Epithelial cell of prostate (primary cell): ENCODE measurements around the gene TNNI2.
"Not testable (repeated sequence)": the region's sequence is repeated elsewhere in the genome, so short reads cannot be mapped to it uniquely, and the experiment has no call there.

ENCODE experiments used
- DNase-seq: peaks from one replicate; pipeline ENCODE4 v3.0.0-alpha.2; 2011; ENCODE audit warnings: low read depth, low spot score
- H3K27ac ChIP-seq: fragments of 450-650 bp; 2 replicates; pipeline ENCODE4 v1.5.1; 2017; ENCODE audit warnings: mild to moderate bottlenecking

TNNI2 gene

DNA sequence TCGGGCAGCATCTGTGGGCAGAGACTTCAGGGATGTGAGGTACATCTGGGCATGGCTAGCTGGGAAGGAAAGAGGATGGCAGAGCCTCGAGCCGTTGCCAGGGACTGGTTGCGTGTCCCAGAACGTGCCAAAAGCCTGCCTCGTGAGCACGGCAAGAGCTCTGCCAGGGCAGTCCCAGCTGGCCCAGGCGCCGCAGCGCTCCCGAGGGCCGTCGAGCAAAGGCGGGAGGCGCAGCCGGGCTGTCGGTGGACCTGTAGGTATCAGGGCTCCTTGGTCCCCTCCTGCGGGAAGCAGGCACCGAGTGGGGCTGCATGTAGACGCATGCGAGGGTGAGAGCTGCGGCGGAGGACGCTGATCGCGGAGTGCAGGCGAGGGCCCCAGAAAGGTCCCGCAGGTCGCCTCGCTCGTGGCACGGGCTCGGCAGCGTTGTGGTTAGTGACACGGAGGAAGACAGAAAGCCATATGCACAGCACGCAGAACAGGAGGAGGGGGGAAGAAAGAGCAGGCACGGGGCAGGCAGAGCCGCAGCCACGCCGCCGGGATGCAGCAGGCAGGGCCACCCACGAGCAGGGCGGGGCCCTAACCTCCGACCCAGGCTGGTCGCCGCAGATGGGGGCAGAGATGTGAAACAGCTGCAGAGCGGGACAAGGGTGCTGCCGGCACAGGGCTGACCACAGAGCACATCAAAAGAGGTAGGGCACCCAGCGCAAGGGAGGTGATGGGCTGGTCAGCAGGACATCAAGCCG is 32.1 kb downstream of the TNNI2 start:
- no peak overlapping the region for H3K27ac ChIP-seq
- no peak for DNase-seq

DNA sequence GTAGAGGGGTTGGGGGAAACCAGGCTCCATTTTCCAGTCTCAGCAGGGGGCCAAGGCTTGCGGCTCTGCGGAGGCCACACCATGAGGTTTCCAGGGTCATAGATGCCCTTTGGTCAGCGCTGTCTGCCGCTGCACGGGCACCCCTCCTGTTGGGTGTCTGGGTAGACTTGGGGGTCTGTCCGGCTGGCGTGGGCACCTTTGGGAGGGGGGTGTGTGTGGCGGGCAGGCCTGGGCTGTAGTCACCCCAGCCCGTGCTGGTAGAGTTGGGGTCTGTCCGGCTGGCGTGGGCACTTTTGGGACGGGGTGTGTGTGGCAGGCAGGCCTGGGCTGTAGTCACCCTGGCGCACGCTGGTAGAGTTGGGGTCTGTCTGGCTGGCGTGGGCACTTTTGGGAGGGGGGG is 32.8 kb downstream of the TNNI2 start:
- DNase-seq = no peak
- no peak overlapping the region for H3K27ac ChIP-seq

DNA sequence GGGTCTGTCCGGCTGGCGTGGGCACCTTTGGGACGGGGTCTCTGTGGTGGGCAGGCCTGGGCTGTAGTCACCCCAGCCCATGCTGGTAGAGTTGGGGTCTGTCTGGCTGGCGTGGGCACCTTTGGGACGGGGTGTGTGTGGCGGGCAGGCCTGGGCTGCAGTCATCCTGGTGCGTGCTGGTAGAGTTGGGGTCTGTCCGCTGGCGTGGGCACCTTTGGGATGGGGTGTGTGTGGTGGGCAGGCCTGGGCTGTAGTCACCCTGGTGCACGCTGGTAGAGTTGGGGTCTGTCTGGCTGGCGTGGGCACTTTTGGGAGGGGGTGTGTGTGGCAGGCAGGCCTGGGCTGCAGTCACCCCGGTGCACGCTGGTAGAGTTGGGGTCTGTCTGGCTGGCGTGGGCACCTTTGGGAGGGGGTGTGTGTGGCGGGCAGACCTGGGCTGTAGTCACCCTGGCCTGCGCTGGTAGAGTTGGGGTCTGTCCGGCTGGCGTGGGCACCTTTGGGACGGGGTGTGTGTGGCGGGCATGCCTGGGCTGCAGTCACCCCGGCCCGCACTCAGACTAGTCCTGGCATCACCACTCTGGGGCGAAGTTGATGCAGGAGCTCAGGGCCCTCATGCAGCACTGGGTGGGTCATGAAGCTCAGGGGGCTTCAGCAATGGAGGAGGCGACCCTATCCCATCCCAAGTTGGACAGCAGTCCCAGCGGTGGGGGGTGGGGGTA is 33.6 kb downstream of the TNNI2 start:
- DNase-seq = no peak
- H3K27ac ChIP-seq = no peak overlapping the region

DNA sequence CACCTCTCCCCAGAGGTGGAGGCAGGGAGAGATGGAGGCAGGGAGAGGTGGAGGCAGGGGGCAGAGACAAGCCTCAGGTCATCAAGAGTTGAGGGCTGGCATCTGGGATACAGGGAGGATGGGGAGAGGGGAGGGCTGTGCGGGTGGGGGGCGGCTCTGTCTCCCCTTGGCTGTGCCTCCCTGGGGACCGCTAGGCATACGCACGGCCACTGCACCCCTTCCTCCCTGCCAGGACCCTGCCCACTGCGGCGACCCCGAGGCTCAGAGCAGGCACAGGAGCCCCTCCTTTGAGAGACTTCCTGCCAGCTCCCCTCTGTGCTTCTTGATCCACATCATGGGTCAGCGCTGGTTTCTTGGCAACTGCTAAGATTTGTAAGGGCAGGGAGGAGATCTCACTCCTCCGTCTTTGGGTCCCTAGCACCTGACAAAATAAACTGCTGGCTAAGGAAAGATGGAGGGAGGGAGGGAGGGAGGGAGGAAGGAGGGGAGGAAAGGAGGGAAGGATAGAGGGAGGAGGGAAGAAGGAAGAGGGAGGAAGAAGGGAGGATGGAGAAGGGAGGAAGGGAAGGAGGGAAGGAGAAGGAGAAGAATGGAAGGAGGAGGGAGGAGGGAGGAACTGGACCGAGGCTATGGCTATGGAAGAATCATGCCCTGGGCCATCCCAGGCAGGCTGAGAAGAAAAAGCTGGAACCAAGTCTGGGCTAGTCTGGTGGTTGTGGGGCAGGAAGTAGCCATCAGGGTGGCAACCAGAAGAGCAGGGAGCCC is 34.4 kb downstream of the TNNI2 start:
- H3K27ac ChIP-seq = no peak overlapping the region
- DNase-seq = peak; percentile 5

DNA sequence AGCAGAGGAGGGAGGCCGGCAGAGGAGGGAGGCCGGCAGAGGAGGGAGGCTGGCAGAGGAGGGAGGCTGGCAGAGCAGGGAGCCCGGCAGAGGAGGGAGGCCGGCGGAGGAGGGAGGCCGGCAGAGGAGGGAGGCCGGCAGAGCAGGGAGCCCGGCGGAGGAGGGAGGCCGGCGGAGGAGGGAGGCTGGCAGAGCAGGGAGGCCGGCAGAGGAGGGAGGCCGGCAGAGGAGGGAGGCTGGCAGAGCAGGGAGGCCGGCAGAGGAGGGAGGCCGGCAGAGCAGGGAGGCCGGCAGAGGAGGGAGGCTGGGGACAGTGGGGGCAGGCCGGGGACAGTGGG is 35.0 kb downstream of the TNNI2 start:
- not testable (repeated sequence) for DNase-seq, H3K27ac ChIP-seq

DNA sequence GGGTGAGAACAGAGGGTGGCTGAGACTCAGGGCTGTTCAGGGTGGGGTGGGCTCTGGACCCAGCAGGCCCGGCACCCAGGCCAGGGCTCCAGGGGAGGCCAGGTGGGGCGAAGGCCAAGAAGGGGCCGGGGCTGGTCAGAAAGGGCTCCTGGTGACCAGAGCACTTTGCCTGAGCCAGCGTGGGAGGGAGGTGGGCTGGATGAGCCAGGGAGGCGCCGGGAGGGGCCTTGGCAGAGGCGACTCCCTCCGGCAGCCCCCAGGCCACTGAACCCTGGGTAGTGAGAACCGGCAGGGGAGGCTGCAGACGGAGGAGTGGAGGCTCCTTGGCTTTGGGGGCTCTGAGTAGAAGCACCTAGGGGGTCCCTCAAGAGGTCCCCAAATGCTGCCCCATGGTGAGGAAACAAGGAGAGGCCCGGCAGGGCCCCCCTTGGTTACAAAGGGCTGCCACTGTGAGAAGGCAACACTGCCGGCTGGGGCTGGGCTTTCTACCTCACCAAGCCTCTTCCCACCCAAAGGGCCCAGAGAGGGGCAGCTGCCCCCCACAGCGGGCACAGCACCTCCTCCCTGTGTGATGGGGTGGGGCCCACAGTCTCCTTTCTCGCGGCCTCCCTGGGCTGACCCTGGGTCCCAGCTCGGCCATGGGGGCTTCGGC is 35.8 kb downstream of the TNNI2 start:
- not testable (repeated sequence) for DNase-seq, H3K27ac ChIP-seq

DNA sequence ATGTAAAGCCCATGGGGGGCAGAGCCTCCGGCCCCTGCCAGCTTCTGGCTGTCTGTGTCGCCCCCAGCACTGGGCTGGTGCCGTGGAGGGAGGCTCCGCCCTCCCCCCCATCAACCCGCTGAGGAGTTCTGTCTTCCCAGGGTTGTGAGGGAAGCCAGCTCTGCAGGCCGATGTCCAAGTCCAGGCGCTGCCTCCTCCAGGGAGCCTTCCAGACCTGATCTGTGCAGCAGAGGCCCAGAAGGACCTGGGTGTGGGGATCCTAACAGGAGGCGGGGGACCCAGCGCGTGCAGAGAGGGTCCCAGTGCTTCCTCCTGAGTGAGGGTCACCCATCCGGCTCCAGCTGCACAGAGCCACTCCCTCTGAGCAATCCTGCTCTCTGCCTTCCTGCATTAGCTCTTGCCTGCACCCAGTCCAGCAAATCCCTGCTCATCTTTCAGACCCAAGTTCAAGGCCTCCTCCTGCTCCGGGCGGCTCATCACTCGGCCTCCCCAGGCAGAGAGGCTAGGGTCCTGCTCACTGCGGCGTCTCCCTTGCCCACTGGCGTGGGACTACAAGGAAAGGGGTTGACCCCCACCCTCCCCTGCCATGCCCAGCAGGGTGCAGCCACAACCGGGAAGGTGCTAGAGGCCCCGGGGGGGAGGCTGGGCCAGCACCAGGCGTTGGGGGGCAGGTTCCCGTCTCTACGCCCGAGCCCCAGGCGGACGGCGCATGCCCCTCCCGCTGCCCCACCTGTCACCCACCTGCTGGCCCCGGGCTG is 36.5 kb downstream of the TNNI2 start:
- DNase-seq = no peak

DNA sequence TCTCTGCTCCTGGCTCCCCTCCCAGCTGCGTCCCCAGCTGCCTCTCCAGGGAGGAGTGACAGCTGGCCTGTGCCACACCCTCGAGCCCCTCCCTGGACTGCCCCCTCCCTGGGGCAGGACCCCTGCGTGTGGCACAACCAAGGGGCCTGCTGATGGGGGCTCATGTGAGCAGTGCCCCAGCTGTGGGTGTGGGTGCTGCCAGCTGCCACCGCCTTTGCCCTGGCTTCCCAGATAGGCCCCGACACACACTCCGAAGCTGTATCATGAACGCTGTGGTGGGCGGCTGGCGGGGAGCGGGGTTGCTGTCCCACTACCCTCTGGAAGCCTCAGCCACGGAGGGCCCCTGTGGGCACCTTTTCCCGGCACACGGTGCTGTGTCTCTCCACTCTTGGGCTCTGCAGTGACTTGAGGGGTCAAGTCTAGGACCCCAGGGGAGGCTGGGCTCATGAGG is 37.1 kb downstream of the TNNI2 start:
- DNase-seq, H3K27ac ChIP-seq: not testable (repeated sequence)

More for the DNA sequence above, 36.5 kb downstream of the TNNI2 start:
- H3K27ac ChIP-seq = no peak overlapping the region

DNA sequence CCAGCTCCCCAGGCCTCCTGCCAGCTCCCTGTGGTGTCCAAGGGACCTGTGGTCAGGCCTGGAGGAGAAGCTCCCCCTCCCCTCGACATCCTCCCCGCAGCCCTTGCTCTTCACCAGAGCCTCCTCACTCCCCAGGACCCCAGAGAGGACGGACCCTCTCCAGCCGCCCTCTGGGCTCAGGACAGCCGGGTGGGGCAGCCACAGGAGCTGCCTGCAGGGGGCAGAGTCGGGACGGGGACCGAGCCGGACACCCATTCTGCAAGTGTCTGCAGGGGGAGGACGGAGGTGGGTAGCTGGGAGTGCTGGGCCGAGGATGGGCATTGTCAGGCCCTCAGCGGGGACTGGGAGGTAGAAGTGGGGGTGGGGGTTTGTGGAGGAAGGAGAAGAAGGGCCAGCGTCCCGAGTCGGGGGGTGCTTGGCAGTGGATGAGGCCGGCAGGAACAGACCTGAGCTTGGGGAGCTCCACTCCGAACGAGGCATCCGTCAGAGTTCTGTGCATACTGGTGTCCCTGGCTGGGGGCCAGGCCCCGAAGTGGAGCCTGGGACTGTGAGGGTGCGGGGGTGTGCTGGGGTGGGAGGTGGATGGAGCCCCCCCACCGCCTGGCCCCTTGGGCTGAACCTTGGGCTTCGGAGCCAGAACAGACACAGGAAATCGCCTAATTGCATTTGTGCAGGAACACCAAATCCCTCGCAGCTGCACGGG is 37.7 kb downstream of the TNNI2 start:
- DNase-seq = no peak
- H3K27ac ChIP-seq = no peak overlapping the region

DNA sequence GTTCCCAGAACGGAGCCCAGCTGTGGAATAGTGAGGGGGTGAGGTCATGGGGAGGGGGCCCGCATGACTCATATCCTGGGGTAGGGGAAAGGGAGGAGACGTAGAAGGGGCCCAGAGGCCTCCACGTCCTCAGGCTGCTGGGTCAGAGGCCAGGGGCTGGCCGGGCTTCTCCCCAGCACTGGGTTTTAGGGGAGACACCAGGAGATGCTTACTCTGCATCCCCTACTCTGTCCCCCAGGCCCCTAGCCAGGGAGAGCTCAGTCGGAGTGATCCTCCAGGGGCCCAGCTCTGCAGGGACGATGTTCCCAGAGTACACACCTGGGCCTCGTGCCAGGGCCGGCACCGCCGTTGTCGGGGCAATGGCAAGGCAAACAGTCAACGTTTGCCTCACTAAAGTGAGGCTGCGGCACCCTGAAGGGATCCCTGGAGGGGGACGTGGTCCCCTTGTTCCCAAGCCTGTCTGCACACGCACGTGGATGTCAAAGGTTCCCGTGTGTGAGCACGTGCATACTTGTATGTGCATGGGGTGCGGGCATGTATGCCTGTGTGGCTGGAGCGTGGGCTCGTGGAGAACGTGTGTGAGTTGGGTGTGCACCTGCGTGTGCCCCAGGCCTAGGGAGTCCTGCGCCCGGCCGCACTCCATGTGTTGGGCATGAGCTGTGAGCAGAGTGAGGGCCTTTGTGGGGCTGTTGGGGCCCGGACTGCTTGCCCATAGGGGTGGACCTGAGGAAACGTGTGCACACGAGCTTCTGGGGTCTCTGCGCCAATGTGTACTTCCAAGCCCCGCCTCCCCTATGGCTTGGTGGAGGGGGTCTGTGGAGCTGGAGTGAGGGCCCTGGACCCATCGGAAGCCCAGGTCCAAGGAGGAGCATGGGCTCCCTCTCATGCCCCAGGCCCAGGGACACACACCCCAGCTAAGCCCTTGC is 38.7 kb downstream of the TNNI2 start:
- DNase-seq = no peak
- H3K27ac ChIP-seq = no peak overlapping the region

DNA sequence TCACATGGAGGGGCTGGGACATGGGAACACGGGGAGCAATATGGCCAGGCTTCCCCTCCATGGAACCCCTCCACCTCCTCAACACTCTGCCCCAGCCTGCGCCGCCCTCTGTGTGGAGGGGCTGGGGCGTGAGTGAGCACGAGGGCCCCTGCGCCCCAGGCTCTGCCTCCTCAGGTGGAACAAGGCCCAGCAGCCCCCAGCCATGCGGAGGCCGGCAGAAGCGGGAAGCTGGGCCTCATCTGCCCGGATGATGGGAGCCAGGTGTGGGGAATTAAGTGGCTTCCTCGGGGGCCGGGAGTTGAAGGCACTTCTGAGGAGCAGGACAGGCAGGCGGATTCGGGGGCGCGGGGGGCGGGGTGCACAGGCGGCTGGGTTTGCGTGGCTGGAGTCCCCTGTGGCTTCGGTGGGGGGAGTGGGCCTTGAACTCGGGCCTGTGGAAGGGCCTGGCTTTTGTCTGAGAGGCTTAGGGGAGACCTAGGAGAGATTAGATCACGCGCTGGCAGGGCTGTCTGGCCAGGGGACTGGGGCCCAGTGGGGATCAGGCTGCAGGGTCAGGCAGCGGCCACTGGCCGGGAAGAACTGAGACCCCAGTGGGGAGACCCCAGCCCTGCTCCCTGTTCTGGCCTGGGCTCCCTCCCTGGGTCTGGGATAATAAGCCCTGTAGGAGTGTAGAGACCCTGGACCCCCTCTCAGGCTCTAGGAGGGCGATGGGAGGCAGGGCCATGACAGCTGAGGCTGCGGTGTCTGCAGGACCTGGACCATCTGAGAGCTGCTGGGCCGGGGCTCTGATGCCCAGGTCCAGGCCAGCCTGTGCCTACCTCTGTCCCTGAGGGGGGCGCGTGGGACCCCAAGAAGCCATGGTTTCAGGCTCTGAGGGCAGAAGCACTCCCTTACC is 39.6 kb downstream of the TNNI2 start:
- H3K27ac ChIP-seq = no peak overlapping the region
- DNase-seq = no peak

DNA sequence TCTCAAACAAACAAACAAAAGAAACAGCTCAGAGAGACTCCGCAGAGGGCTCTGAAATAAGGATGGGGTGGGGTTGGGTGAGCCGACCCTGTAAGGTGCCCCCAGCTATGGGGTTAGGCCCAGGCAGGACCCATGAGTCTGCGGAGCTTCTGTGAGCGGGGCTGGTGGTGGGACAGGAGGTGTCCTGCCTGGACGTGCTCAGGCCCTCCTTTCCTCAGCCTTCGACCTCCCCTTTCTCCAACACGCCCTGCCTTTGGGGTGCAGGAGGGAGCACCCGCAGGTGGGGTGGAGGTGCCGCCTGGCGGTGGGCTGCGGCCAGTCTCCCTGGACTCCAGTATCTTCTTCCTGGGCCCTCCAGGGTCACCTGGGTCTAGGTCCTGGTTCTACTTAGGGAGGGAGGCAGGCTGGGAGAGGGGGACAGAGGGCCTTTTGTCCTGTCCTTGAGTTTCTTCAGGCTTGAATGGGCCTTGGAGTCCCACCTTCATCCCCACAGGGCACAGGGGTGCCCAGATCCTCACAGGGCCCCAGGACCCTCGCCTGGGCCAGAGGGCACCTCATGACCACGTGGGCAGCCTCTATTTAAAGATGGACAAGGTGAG is 40.7 kb downstream of the TNNI2 start:
- no peak overlapping the region for H3K27ac ChIP-seq
- no peak for DNase-seq

DNA sequence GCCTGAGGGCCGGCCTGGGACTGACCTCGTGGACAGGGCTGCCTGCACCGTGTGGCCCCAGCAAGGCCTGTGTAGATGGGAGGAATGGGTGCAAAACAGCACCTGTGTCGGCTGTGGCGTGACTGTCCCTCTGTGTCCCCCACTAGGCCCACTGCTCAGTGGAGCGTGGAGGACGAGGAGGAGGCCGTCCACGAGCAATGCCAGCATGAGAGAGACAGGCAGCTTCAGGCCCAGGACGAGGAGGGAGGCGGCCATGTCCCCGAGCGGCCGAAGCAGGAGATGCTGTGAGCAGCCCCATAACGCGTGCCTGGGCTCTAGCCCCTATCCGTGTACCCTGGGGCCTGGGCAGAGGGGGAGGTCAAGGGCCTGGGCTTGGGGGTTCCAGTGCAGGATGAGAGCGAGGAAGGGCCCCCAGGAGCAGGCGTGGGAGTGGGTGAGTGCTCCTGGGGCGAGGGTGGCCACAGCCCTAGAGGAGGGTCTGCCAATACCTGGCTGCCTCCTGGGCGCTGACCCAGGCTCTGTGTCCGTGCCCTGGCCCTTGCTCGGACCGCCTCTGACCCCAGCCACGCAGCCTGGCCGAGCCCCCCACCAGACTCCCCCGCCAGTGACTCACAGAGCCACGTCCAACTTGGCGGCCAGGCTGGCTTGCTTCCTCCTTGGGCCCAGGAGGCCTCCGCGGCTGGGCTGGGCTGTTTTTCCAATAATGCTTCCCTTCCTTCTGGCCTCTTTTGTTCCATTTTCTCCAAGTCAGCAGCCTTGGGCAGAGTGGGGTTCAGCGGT is 41.4 kb downstream of the TNNI2 start:
- H3K27ac ChIP-seq = no peak overlapping the region
- no peak for DNase-seq

DNA sequence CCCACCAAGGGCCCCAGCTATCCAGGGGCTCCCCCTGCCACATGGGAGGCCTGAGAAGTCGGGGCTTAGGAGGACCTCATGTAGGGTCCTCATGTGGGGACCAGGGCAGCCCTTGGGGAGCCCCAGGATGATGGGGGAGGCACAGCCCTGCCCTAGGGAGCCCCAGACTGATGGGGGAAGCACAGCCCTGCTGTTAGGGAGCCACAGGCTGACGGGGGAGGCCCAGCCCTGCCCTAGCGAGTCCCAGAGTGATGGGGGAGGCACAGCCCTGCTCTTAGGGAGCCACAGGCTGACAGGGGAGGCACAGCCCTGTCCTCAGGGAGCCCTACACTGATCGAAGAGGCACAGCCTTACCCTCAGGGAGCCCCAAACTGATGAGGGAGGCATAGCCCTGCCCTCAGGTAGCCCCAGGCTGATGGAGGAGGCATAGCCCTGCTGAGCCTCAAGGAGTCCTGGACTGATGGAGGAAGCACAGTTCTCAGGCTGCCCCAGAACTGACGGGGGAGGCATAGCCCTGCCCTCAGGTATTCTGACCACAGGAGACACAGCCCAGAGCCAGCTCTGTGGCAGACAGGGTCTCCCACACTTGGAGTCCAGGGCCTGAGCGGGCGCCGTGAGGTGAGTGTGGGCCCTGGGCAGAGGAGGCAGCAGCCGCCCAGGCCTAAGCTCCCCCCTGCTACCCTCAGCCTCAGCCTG is 42.1 kb downstream of the TNNI2 start:
- H3K27ac ChIP-seq = no peak overlapping the region

DNA sequence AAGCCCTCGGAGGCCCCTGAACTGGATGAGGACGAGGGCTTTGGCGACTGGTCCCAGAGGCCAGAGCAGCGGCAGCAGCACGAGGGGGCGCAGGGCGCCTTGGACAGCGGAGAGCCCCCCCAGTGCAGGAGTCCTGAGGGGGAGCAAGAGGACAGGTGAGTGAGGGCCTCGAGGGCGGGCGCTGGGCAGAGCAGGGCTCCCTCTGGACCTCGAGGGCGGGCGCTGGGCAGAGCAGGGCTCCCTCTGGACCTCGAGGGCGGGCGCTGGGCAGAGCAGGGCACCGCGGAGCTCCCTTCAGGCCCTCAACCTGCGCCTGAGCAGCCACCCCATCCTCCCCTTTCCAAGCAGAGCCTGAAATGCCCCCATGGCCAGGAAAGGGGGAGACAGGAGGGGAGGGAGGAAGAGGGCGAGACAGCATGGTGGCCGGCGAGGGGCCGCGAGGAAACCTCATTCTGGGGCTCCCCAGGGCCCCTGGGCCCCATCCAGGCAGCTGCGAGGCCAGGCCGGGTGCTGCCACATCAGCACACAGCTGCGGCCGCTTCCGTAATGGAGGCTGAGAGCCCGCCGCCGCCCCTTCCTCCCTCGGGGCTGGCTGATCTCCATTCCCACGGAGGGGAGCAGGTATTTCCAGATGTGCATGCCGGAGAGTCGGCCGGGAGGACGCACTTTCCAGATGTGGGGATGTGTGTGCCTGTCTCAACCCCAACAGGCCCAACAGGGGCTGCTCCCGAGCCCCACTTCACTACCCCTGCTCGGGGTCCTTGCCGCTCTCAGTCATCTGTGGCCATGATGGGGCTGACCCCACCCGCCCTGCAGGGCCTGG is 42.9 kb downstream of the TNNI2 start:
- no peak overlapping the region for H3K27ac ChIP-seq
- no peak for DNase-seq

More for the DNA sequence above, 42.1 kb downstream of the TNNI2 start:
- no peak for DNase-seq
